ENCODE data around the gene ATXN2L. TPM values are rescaled to one million over a fixed set of nuclear protein-coding genes. Genes with fewer than 3 reads are reported as not detected.
"Not testable (repeated sequence)": the region's sequence is repeated elsewhere in the genome, so short reads cannot be mapped to it uniquely, and the experiment has no call there.

Gene ATXN2L, protein sequence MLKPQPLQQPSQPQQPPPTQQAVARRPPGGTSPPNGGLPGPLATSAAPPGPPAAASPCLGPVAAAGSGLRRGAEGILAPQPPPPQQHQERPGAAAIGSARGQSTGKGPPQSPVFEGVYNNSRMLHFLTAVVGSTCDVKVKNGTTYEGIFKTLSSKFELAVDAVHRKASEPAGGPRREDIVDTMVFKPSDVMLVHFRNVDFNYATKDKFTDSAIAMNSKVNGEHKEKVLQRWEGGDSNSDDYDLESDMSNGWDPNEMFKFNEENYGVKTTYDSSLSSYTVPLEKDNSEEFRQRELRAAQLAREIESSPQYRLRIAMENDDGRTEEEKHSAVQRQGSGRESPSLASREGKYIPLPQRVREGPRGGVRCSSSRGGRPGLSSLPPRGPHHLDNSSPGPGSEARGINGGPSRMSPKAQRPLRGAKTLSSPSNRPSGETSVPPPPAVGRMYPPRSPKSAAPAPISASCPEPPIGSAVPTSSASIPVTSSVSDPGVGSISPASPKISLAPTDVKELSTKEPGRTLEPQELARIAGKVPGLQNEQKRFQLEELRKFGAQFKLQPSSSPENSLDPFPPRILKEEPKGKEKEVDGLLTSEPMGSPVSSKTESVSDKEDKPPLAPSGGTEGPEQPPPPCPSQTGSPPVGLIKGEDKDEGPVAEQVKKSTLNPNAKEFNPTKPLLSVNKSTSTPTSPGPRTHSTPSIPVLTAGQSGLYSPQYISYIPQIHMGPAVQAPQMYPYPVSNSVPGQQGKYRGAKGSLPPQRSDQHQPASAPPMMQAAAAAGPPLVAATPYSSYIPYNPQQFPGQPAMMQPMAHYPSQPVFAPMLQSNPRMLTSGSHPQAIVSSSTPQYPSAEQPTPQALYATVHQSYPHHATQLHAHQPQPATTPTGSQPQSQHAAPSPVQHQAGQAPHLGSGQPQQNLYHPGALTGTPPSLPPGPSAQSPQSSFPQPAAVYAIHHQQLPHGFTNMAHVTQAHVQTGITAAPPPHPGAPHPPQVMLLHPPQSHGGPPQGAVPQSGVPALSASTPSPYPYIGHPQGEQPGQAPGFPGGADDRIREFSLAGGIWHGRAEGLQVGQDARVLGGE
- 166 and 208 TPM in 2 replicates for total RNA-seq (ENCODE audit: low replicate concordance)
- long read RNA-seq, partial matches to known transcripts = 1 of 3 reads
- long read RNA-seq, other reads (novel, unspliced or antisense) = 1 of 3 reads

DNA sequence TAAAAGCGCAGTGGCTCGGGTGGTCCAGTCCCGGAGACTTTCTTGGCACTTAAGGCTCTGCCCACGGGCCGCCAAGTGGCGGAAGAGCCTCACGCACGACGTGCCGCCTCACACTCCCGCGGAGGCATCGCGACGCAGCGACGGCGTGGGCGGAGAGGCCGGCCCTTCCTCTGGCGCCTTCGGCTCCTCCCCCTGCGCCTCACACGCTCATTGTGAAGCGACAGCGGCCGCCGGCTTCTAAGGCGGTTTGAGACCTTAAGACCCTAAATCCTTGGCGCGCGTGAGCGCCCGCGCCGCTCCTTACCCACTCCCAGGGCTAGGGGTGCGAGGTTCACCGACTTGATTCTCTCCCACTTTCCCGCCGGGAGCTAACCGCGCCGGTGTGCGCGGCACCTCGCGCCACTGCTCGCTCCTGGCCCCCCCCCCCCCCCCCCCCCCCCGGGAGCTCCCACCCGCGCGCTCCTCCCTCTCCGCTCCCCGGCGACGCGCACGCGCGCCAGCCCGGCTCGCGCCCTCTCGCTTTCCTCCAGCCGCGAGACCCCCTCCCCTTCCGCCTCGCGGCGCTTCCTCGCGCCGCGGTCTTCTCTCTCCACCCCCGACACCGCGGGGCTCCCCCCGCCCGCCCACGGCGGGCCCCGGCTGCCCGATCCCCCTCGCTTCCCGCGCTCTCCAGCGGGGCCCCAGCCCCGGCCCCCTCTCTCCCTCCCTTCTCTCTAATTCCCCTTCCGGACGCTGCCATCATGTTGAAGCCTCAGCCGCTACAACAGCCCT lies at the start of gene ATXN2L:
ATXN2L (plus strand) TSS at position 480 of the 771 bp plus-strand sequence; CDS start at position 741, 261 bp downstream.
- peaks cover 17% of the 10 kb centered on the region for H3K36me3 Mint-ChIP-seq
- H3K27ac Mint-ChIP-seq = peak within 1 kb of the TSS; percentile 99
- H3K4me3 Mint-ChIP-seq = peak within 1 kb of the TSS; percentile 100
- peak; percentile 94 for DNase-seq (ENCODE audit: extremely low spot score, unreplicated experiment)
- H3K9me3 Mint-ChIP-seq = no peaks in the 10 kb centered on the region
- TF ChIP-seq, protein P1, sequence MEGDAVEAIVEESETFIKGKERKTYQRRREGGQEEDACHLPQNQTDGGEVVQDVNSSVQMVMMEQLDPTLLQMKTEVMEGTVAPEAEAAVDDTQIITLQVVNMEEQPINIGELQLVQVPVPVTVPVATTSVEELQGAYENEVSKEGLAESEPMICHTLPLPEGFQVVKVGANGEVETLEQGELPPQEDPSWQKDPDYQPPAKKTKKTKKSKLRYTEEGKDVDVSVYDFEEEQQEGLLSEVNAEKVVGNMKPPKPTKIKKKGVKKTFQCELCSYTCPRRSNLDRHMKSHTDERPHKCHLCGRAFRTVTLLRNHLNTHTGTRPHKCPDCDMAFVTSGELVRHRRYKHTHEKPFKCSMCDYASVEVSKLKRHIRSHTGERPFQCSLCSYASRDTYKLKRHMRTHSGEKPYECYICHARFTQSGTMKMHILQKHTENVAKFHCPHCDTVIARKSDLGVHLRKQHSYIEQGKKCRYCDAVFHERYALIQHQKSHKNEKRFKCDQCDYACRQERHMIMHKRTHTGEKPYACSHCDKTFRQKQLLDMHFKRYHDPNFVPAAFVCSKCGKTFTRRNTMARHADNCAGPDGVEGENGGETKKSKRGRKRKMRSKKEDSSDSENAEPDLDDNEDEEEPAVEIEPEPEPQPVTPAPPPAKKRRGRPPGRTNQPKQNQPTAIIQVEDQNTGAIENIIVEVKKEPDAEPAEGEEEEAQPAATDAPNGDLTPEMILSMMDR (conservative IDR thresholded peaks at IDR 0.05) = peak; percentile 15
- no peaks in the 10 kb centered on the region for H3K27me3 Mint-ChIP-seq
- H3K4me1 Mint-ChIP-seq (ENCODE audit: unreplicated experiment) = peaks cover 27% of the 10 kb centered on the region

DNA sequence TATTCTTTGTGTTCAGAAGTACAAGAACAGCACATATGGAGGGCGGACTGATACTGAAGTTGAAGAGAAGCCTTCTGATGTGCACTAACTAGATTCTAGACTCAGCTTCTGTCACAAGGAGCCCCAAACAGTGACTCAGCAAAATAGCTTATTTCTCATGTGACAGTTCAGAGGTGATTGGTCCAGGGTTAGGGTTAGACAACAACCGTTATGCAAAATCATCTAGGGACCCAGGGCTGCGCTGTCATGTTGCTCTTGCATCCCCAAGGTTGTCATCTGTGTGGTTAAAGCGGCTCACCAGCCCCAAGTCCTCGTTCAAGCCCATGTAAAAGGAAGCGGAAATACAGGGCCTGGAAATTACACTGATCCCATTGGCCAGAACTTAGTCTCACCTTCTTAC lies 41.1 kb upstream of the ATXN2L start:
- not testable (repeated sequence) for H3K9me3 Mint-ChIP-seq; DNase-seq (ENCODE audit: extremely low spot score, unreplicated experiment); H3K4me1 Mint-ChIP-seq (ENCODE audit: unreplicated experiment); H3K27ac Mint-ChIP-seq; H3K4me3 Mint-ChIP-seq; H3K27me3 Mint-ChIP-seq; H3K36me3 Mint-ChIP-seq

DNA sequence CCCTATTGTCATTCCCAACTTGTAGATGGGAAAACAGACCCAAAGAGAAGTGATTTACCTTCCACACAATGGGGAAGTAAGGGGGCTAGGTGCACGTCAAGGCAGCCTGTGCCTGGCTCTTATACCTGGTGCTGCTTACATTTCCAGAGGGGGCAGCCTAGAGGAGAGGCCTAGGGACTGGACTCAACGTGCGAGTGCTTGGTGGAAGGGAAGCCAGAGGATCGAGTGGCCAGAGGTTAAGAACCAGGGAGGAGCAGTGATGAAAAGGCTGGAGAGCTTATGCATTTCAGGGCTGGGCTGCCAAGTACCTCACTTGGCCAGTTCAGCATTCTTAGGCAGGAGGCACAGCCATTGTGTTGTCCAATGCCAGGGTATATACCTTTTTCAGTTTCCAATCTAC lies 40.4 kb upstream of the ATXN2L start:
- not testable (repeated sequence) for H3K9me3 Mint-ChIP-seq; H3K4me3 Mint-ChIP-seq; DNase-seq (ENCODE audit: extremely low spot score, unreplicated experiment); H3K36me3 Mint-ChIP-seq; H3K27ac Mint-ChIP-seq; H3K4me1 Mint-ChIP-seq (ENCODE audit: unreplicated experiment); H3K27me3 Mint-ChIP-seq

DNA sequence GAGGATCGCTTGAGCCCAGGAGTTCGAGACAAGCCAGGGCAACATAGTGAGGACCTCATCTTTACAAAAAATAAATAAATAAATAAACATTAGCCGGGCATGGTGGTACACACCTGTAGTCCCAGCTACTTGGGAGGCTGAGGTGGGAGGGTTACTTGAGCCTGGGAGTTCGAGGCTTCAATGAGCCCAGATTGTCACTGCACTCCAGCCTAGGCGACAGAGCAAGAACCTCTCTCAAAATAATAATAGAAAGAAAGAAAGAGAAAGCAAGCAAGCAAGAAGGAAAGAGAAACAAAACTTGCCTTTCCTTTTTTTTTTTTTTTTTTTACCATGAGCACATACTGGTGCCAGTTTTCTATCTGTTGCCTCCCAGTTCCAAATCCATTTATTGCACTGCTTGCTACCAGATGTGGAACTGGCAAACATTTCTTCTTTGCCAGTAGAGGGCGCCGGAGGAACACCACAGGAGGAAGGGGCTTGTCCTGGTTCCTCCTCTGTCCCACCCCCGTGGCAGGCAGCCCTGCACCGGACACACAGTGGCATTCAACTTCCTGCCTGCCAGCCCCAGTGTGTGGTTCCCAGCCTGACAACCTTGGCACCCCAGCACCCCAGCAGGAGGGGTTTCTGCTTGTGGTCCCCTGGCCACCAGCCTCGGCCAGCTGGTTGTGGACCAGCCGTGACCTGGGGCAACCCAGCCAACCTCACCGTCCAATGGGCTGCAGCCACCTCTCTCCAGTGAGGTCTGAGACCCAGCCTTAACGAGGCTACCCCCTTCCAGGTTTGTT lies 20.4 kb upstream of the ATXN2L start:
- not testable (repeated sequence) for H3K9me3 Mint-ChIP-seq; H3K4me1 Mint-ChIP-seq (ENCODE audit: unreplicated experiment); H3K27me3 Mint-ChIP-seq; H3K36me3 Mint-ChIP-seq; H3K27ac Mint-ChIP-seq
- H3K4me3 Mint-ChIP-seq = peak overlapping the region; percentile 69
- DNase-seq (ENCODE audit: extremely low spot score, unreplicated experiment) = peak; percentile 55
- TF ChIP-seq, protein P1 (conservative IDR thresholded peaks at IDR 0.05) = peak; percentile 68

DNA sequence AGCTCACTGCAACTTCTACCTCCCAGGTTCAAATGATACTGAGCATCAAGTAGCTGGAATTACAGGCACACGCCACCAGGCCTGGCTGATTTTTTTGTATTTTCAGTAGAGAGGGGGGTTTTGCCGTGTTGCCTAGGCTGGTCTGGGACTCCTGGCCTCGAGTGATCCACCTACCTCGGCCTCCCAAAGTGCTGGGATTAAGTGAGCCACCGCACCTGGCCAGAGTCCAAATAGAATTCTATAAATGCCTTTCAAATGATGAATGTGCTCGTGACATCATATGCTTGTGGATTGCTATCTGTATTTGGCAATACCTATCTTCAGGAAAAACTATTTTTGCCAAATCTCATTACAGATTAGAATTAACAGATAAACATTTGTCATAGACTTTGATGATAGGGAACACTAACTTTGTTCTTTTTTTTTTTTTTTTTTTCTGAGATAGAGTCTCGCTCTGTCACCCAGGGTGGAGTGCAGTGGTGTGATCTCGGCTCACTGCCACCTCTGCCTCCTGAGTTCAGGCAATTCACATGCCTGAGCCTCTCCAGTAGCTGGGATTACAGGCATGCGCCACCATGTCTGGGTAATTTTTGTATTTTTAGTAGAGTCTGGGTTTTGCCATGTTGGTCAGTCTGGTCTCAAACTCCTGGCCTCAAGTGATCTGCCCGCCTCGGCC lies 15.2 kb upstream of the ATXN2L start:
- not testable (repeated sequence) for H3K27ac Mint-ChIP-seq; H3K4me1 Mint-ChIP-seq (ENCODE audit: unreplicated experiment); H3K36me3 Mint-ChIP-seq; DNase-seq (ENCODE audit: extremely low spot score, unreplicated experiment); H3K9me3 Mint-ChIP-seq; H3K4me3 Mint-ChIP-seq; H3K27me3 Mint-ChIP-seq

DNA sequence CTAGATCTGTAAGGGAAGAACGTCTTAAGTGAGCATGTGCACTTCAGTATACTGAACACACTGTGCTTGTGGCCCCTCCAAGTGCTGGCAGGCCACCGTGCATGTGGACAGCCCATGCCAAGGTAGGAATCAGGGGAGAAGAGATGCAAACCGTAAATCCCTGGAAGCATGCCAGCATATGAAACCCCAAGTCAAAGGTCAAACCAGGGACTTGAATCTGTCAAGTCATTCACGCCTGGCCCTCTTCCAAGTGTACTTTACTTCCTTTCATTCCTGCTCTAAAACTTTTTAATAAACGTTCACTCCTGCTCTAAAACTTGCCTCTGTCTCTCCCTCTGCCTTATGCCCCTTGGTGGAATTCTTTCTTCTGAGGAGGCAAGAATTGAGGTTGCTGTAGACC lies 2.8 kb upstream of the ATXN2L start:
- Mint-ChIP-seq H3K27ac (no peak overlapping the region), H3K27me3 (no peaks in the 10 kb centered on the region), H3K36me3 (peaks cover 3% of the 10 kb centered on the region), H3K4me1 (ENCODE audit: unreplicated experiment) (peaks cover 11% of the 10 kb centered on the region), H3K4me3 (peak overlapping the region; percentile 49), H3K9me3 (no peaks in the 10 kb centered on the region)
- TF ChIP-seq, protein P1 (conservative IDR thresholded peaks at IDR 0.05) = no peak
- DNase-seq (ENCODE audit: extremely low spot score, unreplicated experiment) = no peak

DNA sequence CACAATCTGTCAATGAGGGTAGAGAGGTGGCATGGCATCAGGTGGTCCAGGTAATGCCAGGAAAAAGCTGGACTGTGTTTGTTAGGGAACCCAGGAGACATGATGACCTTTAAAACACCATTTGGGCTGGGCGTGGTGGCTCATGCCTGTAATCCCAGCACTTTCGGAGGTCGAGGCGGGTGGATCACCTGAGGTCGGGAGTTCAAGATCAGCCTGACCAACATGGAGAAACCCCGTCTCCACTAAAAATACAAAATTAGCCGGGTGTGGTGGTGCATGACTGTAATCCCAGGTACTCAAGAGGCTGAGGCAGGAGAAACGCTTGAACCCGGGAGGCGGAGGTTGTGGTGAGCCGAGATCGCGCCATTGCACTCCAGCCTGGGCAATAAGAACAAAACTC lies 2.3 kb upstream of the ATXN2L start:
- DNase-seq (ENCODE audit: extremely low spot score, unreplicated experiment); H3K27me3 Mint-ChIP-seq; H3K9me3 Mint-ChIP-seq; H3K36me3 Mint-ChIP-seq: not testable (repeated sequence)
- peak overlapping the region; percentile 26 for H3K27ac Mint-ChIP-seq
- peaks cover 16% of the 10 kb centered on the region for H3K4me1 Mint-ChIP-seq (ENCODE audit: unreplicated experiment)
- H3K4me3 Mint-ChIP-seq = peak overlapping the region; percentile 70

Data from type B pancreatic cell (in vitro differentiated cells).